DOHH2 (cell line): ENCODE data around the gene NAALADL2.

Experiments
- H3F3A ChIP-seq: fragments of 200-600 bp; sonication (generic), shearing (Covaris generic); 2 replicates; pipeline ENCODE4 v1.6.0; 2016; ENCODE audit warnings: antibody characterized with exemption, mild to moderate bottlenecking; ENCODE audit not compliant: control insufficient read depth, insufficient read depth
- H3K27ac ChIP-seq: fragments of 200-600 bp; sonication (generic); 2 replicates; pipeline ENCODE4 v1.5.1; 2014; ENCODE audit warnings: low read depth, mild to moderate bottlenecking, low read length, moderate library complexity
- H3K27me3 ChIP-seq: fragments of 200-600 bp; sonication (generic); 2 replicates; pipeline ENCODE4 v1.6.1; 2014; ENCODE audit warnings: mild to moderate bottlenecking, low read length, mixed read lengths; ENCODE audit not compliant: control insufficient read depth
- H3K36me3 ChIP-seq: fragments of 200-600 bp; sonication (generic); 2 replicates; pipeline ENCODE4 v1.6.1; 2014; ENCODE audit warnings: mild to moderate bottlenecking, low read length, moderate library complexity, mixed read lengths; ENCODE audit not compliant: control insufficient read depth
- H3K4me1 ChIP-seq: fragments of 200-600 bp; sonication (generic); 2 replicates; pipeline ENCODE4 v1.6.1; 2014; ENCODE audit warnings: mild to moderate bottlenecking, low read length, mixed read lengths; ENCODE audit not compliant: control insufficient read depth
- H3K4me2 ChIP-seq: fragments of 200-600 bp; sonication (generic); 2 replicates; pipeline ENCODE4 v1.6.0; 2014; ENCODE audit warnings: mild to moderate bottlenecking, low read length, moderate library complexity
- H3K4me3 ChIP-seq: fragments of 200-600 bp; sonication (generic); 2 replicates; pipeline ENCODE4 v1.5.1; 2014; ENCODE audit warnings: mild to moderate bottlenecking, low read length, mixed read lengths
- H3K79me2 ChIP-seq: fragments of 200-600 bp; sonication (generic); 2 replicates; pipeline ENCODE4 v1.6.1; 2014; ENCODE audit warnings: mild to moderate bottlenecking, low read length, mixed read lengths; ENCODE audit not compliant: control insufficient read depth
- H3K9me2 ChIP-seq: fragments of 200-600 bp; sonication (generic); replicated peaks from 2 replicates; pipeline ENCODE4 v1.6.1; 2014; ENCODE audit warnings: mild to moderate bottlenecking, low read length, mixed read lengths; ENCODE audit not compliant: control insufficient read depth
- H3K9me3 ChIP-seq: fragments of 200-600 bp; sonication (generic); 2 replicates; pipeline ENCODE4 v1.6.1; 2014; ENCODE audit warnings: antibody characterized with exemption, low read length, mixed read lengths; ENCODE audit not compliant: control insufficient read depth, insufficient read depth
- H4K20me1 ChIP-seq: fragments of 200-600 bp; sonication (generic); 2 replicates; pipeline ENCODE4 v1.6.0; 2014; ENCODE audit warnings: low read depth, mild to moderate bottlenecking, antibody characterized with exemption, low read length, moderate library complexity; ENCODE audit not compliant: control insufficient read depth, insufficient read depth
- EZH2phosphoT487 ChIP-seq: fragments of 200-600 bp; sonication (generic); IDR thresholded peaks from 2 replicates; pipeline ENCODE4 v1.6.1; 2017; ENCODE audit warnings: borderline replicate concordance, mild to moderate bottlenecking, antibody characterized with exemption, low read length, moderate library complexity, mixed read lengths
- TF ChIP-seq, protein P1 (sequence below): fragments of 200-600 bp; sonication (generic); IDR thresholded peaks from one replicate; pipeline ENCODE4 v1.5.1; 2014; ENCODE audit warnings: antibody characterized with exemption, mild to moderate bottlenecking, low read depth, low read length; ENCODE audit not compliant: poor library complexity, severe bottlenecking

The NAALADL2 gene

DNA sequence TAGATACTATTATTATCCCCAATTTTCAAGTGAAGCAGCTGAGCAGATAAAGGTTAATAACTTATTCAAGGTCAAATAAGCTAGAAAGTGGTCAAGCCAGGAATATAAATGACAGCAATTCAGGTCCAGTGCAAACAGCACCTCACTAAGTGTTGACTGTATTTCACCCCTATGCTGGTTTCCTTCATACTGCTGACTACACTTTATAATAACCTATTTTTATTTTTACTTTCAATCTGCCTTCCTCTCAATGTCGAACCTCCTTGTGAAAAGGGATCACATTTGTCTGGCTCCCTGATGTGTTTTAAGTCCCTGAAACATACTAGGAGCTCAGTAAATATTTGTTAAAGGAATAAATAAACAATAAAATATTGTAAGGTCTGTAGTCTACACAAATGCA lies 146.1 kb downstream of the NAALADL2 start:
- Histone ChIP-seq H3K27ac (no peak overlapping the region), H3K9me3 (no peaks in the 10 kb centered on the region), H3K4me2 (no peak overlapping the region), H3K79me2 (no peaks in the 10 kb centered on the region), H3K36me3 (no peaks in the 10 kb centered on the region), H3K4me1 (no peaks in the 10 kb centered on the region), H3K9me2 (no peaks in the 10 kb centered on the region), H3K27me3 (no peaks in the 10 kb centered on the region), H3K4me3 (no peak overlapping the region), H4K20me1 (no peaks in the 10 kb centered on the region), H3F3A (no peaks in the 10 kb centered on the region)
- TF ChIP-seq EZH2phosphoT487: no peak
- TF ChIP-seq, protein P1, sequence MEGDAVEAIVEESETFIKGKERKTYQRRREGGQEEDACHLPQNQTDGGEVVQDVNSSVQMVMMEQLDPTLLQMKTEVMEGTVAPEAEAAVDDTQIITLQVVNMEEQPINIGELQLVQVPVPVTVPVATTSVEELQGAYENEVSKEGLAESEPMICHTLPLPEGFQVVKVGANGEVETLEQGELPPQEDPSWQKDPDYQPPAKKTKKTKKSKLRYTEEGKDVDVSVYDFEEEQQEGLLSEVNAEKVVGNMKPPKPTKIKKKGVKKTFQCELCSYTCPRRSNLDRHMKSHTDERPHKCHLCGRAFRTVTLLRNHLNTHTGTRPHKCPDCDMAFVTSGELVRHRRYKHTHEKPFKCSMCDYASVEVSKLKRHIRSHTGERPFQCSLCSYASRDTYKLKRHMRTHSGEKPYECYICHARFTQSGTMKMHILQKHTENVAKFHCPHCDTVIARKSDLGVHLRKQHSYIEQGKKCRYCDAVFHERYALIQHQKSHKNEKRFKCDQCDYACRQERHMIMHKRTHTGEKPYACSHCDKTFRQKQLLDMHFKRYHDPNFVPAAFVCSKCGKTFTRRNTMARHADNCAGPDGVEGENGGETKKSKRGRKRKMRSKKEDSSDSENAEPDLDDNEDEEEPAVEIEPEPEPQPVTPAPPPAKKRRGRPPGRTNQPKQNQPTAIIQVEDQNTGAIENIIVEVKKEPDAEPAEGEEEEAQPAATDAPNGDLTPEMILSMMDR: no peak

DNA sequence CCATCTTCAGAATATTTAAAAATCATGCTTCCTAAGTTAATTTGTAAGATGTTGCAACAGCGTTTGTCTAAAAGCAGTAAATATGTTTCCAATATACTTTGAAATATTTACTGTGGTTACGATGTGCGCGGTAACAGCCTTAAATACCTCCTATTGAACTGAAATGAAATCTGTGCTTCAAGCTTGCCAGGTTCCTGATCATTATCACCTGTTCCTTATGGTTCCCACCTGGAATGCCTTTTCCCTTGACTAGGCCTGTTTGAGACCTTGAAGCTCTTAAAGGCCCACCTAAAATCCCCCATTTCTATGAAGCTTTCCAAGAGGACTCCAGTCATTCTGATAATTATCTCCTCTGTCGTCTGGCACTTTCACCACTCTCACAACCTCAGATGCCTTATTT lies 146.7 kb downstream of the NAALADL2 start:
- H4K20me1 ChIP-seq: no peaks in the 10 kb centered on the region
- H3K4me1 ChIP-seq: no peaks in the 10 kb centered on the region
- TF ChIP-seq EZH2phosphoT487: no peak
- TF ChIP-seq, protein P1: no peak
- H3K27me3 ChIP-seq: no peaks in the 10 kb centered on the region
- no peaks in the 10 kb centered on the region for H3K36me3 ChIP-seq
- no peaks in the 10 kb centered on the region for H3K9me3 ChIP-seq
- H3K9me2 ChIP-seq: no peaks in the 10 kb centered on the region
- no peak overlapping the region for H3K4me3 ChIP-seq
- no peak overlapping the region for H3K4me2 ChIP-seq
- H3F3A ChIP-seq: no peaks in the 10 kb centered on the region
- H3K79me2 ChIP-seq: no peaks in the 10 kb centered on the region
- H3K27ac ChIP-seq: no peak overlapping the region

DNA sequence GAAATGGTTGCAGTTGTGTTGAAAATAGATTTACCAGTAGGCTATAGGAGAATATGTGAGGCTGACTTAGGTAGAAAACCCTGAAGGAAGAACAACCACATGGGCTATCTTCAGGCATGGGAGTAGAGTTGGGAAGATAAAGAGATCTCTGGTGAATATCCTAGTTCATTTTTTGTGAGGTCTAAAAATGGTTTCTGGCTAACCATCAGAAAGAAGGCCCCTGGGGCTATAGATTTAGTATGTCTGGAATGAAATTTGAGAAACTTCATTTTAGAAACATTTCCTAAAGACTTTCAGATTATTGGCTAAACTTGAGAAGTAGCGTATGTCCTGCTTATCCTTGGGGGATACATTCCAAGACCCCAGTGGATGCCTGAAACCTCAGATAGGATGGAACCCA lies 148.2 kb downstream of the NAALADL2 start:
- Histone ChIP-seq H3K79me2 (no peaks in the 10 kb centered on the region), H3K27me3 (no peaks in the 10 kb centered on the region)
- no peak for TF ChIP-seq EZH2phosphoT487
- TF ChIP-seq, protein P1: no peak

DNA sequence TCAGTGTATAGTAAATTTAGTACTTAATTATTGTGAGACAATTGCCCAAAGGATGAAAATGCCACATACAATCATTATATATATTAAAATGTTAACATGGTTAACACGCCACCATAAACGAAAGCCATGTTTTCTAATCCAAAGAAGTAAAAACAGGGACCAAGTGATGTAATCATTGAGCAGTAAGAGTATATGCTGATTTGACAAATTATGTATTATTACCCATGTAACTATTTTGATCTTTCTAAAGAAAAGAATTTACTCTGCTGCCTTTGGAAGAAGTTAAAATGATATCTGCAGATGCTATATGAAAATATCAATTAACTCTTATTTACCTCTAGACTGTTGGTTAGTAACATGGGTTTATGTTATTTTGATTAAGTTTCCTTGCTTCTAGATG lies 150.2 kb downstream of the NAALADL2 start:
- Histone ChIP-seq H3F3A (no peaks in the 10 kb centered on the region), H3K9me3 (no peaks in the 10 kb centered on the region), H3K4me3 (no peak overlapping the region), H3K36me3 (no peaks in the 10 kb centered on the region), H3K9me2 (no peaks in the 10 kb centered on the region), H3K4me1 (no peaks in the 10 kb centered on the region), H3K27ac (no peak overlapping the region), H3K4me2 (no peak overlapping the region), H4K20me1 (no peaks in the 10 kb centered on the region), H3K27me3 (no peaks in the 10 kb centered on the region), H3K79me2 (no peaks in the 10 kb centered on the region)
- TF ChIP-seq EZH2phosphoT487: no peak
- TF ChIP-seq, protein P1: no peak

More for the DNA sequence above, 148.2 kb downstream of the NAALADL2 start:
- H3K4me3 ChIP-seq: no peak overlapping the region
- H3K27ac ChIP-seq: no peak overlapping the region
- H3K9me3 ChIP-seq: no peaks in the 10 kb centered on the region
- no peaks in the 10 kb centered on the region for H3K4me1 ChIP-seq
- no peaks in the 10 kb centered on the region for H4K20me1 ChIP-seq
- H3F3A ChIP-seq: no peaks in the 10 kb centered on the region
- no peaks in the 10 kb centered on the region for H3K36me3 ChIP-seq
- H3K4me2 ChIP-seq: no peak overlapping the region
- H3K9me2 ChIP-seq: no peaks in the 10 kb centered on the region
